Glutamatergic neuron (in vitro differentiated cells): ENCODE data around the gene CASTOR1. TPM values are rescaled to one million over a fixed set of nuclear protein-coding genes. Genes with fewer than 3 reads are reported as not detected.

Experiments used
- DNase-seq: peaks from one replicate; pipeline ENCODE4 v3.0.0; 2022
- H3K27ac Mint-ChIP-seq: one replicate; pipeline ENCODE4 v1.8.0; 2020; ENCODE audit warnings: mild to moderate bottlenecking, mixed read lengths, inconsistent platforms; ENCODE audit not compliant: unreplicated experiment
- H3K27me3 Mint-ChIP-seq: one replicate; pipeline ENCODE4 v1.8.0; 2020; ENCODE audit warnings: mild to moderate bottlenecking, moderate library complexity, mixed read lengths, inconsistent platforms; ENCODE audit not compliant: unreplicated experiment
- H3K36me3 Mint-ChIP-seq: one replicate; pipeline ENCODE4 v1.8.0; 2020; ENCODE audit warnings: mild to moderate bottlenecking, mixed read lengths, inconsistent platforms; ENCODE audit not compliant: unreplicated experiment
- H3K4me1 Mint-ChIP-seq: one replicate; pipeline ENCODE4 v1.8.0; 2020; ENCODE audit warnings: mild to moderate bottlenecking, low read depth, mixed read lengths, inconsistent platforms; ENCODE audit not compliant: unreplicated experiment
- H3K4me3 Mint-ChIP-seq: one replicate; pipeline ENCODE4 v1.8.0; 2020; ENCODE audit warnings: mild to moderate bottlenecking, mixed read lengths, inconsistent platforms; ENCODE audit not compliant: unreplicated experiment
- H3K9me3 Mint-ChIP-seq: one replicate; pipeline ENCODE4 v1.8.0; 2020; ENCODE audit warnings: mild to moderate bottlenecking, moderate library complexity, mixed read lengths, inconsistent platforms; ENCODE audit not compliant: unreplicated experiment
- CTCF ChIP-seq: fragments of 200-600 bp; sonication (generic); IDR thresholded peaks from one replicate; pipeline ENCODE4 v1.5.0; 2021; ENCODE audit not compliant: partially characterized antibody, unreplicated experiment
- total RNA-seq: library from RNA; stranded (reverse); fragmentation: NEBNext Ultra II Directional; extraction: Animal tissue kit (Norgen Biotek cat#: 25700); gene quantifications from one replicate; pipeline ENCODE4 v1.2.1, GENCODE V29; 2021; ENCODE audit not compliant: unreplicated experiment

Gene CASTOR1
- total RNA-seq, 1 donor from 2014 or later = 4.5 TPM

- no peak for TF ChIP-seq CTCF
- Mint-ChIP-seq H3K9me3 (peaks cover 7% of the 10 kb centered on the region), H3K4me3 (peak overlapping the region; percentile 78), H3K27me3 (peaks cover 3% of the 10 kb centered on the region), H3K4me1 (peaks cover 6% of the 10 kb centered on the region), H3K27ac (no peak overlapping the region), H3K36me3 (peaks cover 4% of the 10 kb centered on the region)
- no peak for DNase-seq
Measured at GRCh38 chr22:30325724-30326254, 36.5 kb upstream of the CASTOR1 start.

GRCh38 chr22:30325065-30325720 lies 35.9 kb upstream of the CASTOR1 start:
- Mint-ChIP-seq H3K9me3 (peaks cover 7% of the 10 kb centered on the region), H3K4me1 (peaks cover 6% of the 10 kb centered on the region), H3K4me3 (peak overlapping the region; percentile 52), H3K27ac (no peak overlapping the region), H3K27me3 (peaks cover 3% of the 10 kb centered on the region), H3K36me3 (no peaks in the 10 kb centered on the region)
- no peak for TF ChIP-seq CTCF
- DNase-seq = no peak

GRCh38 chr22:30324014-30324730 lies 34.9 kb upstream of the CASTOR1 start:
- Mint-ChIP-seq H3K4me3 (no peak overlapping the region), H3K36me3 (no peaks in the 10 kb centered on the region), H3K27ac (no peak overlapping the region), H3K9me3 (peaks cover 7% of the 10 kb centered on the region), H3K27me3 (no peaks in the 10 kb centered on the region), H3K4me1 (peaks cover 6% of the 10 kb centered on the region)
- TF ChIP-seq CTCF = no peak
- no peak for DNase-seq

GRCh38 chr22:30323246-30323645 lies 33.9 kb upstream of the CASTOR1 start:
- Mint-ChIP-seq H3K4me1 (peaks cover 6% of the 10 kb centered on the region), H3K36me3 (no peaks in the 10 kb centered on the region), H3K9me3 (peaks cover 8% of the 10 kb centered on the region), H3K27me3 (no peaks in the 10 kb centered on the region), H3K4me3 (no peak overlapping the region), H3K27ac (no peak overlapping the region)
- TF ChIP-seq CTCF = no peak
- no peak for DNase-seq

GRCh38 chr22:30321461-30321860 lies 32.2 kb upstream of the CASTOR1 start:
- TF ChIP-seq CTCF = no peak
- Mint-ChIP-seq H3K27me3 (no peaks in the 10 kb centered on the region), H3K4me1 (peaks cover 3% of the 10 kb centered on the region), H3K9me3 (peaks cover 7% of the 10 kb centered on the region), H3K4me3 (no peak overlapping the region), H3K27ac (no peak overlapping the region), H3K36me3 (no peaks in the 10 kb centered on the region)
- DNase-seq = no peak
